RWPE2 (cell line): ENCODE measurements around the gene MXD3.

ENCODE experiments used
- ATAC-seq: fragments of 200-7000 bp; cut with Tn5 transposase; 3 replicates; pipeline ENCODE4 v1.9.1; 2021; ENCODE audit warnings: low read depth
- DNase-seq: peaks from one replicate; pipeline ENCODE4 v3.0.0-alpha.2; 2020; ENCODE audit warnings: low spot score
- H3K27ac ChIP-seq: fragments of 450-650 bp; 2 replicates; pipeline ENCODE4 v1.5.1; 2017; ENCODE audit warnings: mild to moderate bottlenecking; ENCODE audit not compliant: poor library complexity, severe bottlenecking
- H3K27me3 ChIP-seq: fragments of 250-450 bp; sonication (Bioruptor Pico); 2 replicates; pipeline ENCODE4 v1.5.1; 2021; ENCODE audit warnings: mild to moderate bottlenecking, moderate library complexity; ENCODE audit not compliant: insufficient read depth, poor library complexity, severe bottlenecking
- H3K36me3 ChIP-seq: fragments of 250-450 bp; sonication (Bioruptor Pico); 2 replicates; pipeline ENCODE4 v1.5.1; 2020; ENCODE audit warnings: low read depth, mild to moderate bottlenecking, moderate library complexity
- H3K4me1 ChIP-seq: fragments of 250-450 bp; sonication (Bioruptor Pico); 2 replicates; pipeline ENCODE4 v1.5.1; 2021; ENCODE audit warnings: mild to moderate bottlenecking, moderate library complexity; ENCODE audit not compliant: insufficient read depth, poor library complexity, severe bottlenecking
- H3K4me3 ChIP-seq: fragments of 250-450 bp; sonication (Bioruptor Pico); 2 replicates; pipeline ENCODE4 v1.5.1; 2021; ENCODE audit warnings: mild to moderate bottlenecking, moderate library complexity; ENCODE audit not compliant: severe bottlenecking
- H3K9me3 ChIP-seq: fragments of 250-450 bp; sonication (Bioruptor Pico); 2 replicates; pipeline ENCODE4 v1.5.1; 2021; ENCODE audit warnings: mild to moderate bottlenecking, moderate library complexity; ENCODE audit not compliant: severe bottlenecking
- TF ChIP-seq, protein P1 (sequence below): fragments of 450-650 bp; IDR thresholded peaks from one replicate; pipeline ENCODE4 v1.5.1; 2017; ENCODE audit warnings: mild to moderate bottlenecking, moderate library complexity; ENCODE audit not compliant: poor library complexity, severe bottlenecking

MXD3 gene

DNA sequence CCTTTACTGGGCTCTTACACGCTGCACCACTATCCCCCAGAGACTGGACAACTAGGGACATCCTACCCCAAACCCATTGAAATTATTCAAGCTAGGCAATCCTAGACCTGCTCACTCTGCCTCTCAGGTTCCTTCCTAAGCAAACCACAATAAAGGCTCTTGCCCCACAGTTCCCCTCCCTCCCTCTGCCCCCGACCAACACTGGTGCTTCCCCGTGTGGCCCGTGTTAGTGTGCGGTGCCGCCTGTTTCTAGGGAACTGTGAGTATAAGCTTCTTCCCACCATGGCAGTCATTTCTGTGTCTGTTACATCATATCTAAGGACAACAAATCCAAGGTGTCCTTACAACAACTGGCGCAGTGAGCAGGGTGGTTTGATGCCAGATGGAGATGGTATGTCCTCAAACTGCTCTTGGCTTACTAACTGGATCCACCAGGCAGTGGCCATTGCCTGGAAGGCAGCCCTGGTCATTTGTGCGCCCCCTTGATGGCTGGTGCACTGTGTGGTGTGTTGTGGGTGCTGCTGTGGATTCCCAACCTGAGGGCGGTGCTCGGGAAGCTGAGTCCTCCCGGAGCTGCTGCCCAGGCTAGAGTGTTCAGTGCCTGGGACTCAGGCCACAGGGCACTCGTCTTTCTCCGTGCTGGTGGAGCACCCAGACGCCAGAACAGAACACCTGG, 8.4 kb upstream of the MXD3 start:
- TF ChIP-seq, protein P1, sequence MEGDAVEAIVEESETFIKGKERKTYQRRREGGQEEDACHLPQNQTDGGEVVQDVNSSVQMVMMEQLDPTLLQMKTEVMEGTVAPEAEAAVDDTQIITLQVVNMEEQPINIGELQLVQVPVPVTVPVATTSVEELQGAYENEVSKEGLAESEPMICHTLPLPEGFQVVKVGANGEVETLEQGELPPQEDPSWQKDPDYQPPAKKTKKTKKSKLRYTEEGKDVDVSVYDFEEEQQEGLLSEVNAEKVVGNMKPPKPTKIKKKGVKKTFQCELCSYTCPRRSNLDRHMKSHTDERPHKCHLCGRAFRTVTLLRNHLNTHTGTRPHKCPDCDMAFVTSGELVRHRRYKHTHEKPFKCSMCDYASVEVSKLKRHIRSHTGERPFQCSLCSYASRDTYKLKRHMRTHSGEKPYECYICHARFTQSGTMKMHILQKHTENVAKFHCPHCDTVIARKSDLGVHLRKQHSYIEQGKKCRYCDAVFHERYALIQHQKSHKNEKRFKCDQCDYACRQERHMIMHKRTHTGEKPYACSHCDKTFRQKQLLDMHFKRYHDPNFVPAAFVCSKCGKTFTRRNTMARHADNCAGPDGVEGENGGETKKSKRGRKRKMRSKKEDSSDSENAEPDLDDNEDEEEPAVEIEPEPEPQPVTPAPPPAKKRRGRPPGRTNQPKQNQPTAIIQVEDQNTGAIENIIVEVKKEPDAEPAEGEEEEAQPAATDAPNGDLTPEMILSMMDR = no peak
- H3K4me1 ChIP-seq = no peaks in the 10 kb centered on the region
- no peaks in the 10 kb centered on the region for H3K9me3 ChIP-seq
- ATAC-seq = no peak; the same call in 2 of the 3 replicates
- DNase-seq = no peak
- no peak overlapping the region for H3K4me3 ChIP-seq
- H3K27me3 ChIP-seq = no peaks in the 10 kb centered on the region
- no peak overlapping the region for H3K27ac ChIP-seq
- H3K36me3 ChIP-seq = 0 out of 2 replicates have a peak, but pooled peaks cover 6% of the 10 kb centered on the region

GRCh38 chr5:177317959-177318377, 6.3 kb upstream of the MXD3 start:
- TF ChIP-seq, protein P1 = peak; percentile 98
- Histone ChIP-seq H3K27ac (no peak overlapping the region), H3K27me3 (no peaks in the 10 kb centered on the region), H3K36me3 (0 out of 2 replicates have a peak, but pooled peaks cover 6% of the 10 kb centered on the region), H3K9me3 (no peaks in the 10 kb centered on the region), H3K4me1 (no peaks in the 10 kb centered on the region), H3K4me3 (no peak overlapping the region)
- ATAC-seq (peak; percentile 68), DNase-seq (no peak)

- Histone ChIP-seq H3K9me3 (no peaks in the 10 kb centered on the region), H3K36me3 (no peaks in the 10 kb centered on the region), H3K27ac (no peak overlapping the region), H3K4me1 (no peaks in the 10 kb centered on the region), H3K27me3 (no peaks in the 10 kb centered on the region), H3K4me3 (no peak overlapping the region)
- ATAC-seq (no peak), DNase-seq (no peak)
- TF ChIP-seq, protein P1 = no peak
Measured at GRCh38 chr5:177316005-177316404, 4.3 kb upstream of the MXD3 start.

DNA sequence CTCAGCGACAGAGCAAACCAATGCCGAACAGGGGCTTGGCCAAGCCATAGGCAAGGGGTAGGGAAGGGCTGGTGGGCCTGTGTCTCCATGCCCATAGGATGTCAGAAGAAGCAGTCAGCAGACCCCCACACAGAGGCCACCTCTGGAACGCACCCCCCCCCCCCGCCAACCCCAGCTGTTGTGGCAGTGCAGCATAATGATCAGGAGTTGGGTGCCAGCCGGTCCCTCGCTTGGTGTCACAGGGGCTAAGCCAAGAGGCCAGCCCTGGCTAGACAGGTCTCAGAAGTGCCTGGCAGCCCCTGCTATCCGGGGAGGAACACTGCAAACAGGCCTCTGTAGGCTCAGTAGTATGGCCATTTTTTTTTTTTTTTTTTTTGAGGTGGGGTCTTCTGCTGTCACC, 3.7 kb upstream of the MXD3 start:
- DNase-seq (no peak), ATAC-seq (no peak)
- H3K4me3 ChIP-seq = no peak overlapping the region
- no peaks in the 10 kb centered on the region for H3K36me3 ChIP-seq
- H3K27ac ChIP-seq = no peak overlapping the region
- no peaks in the 10 kb centered on the region for H3K9me3 ChIP-seq
- H3K4me1 ChIP-seq = no peaks in the 10 kb centered on the region
- TF ChIP-seq, protein P1 = no peak
- no peaks in the 10 kb centered on the region for H3K27me3 ChIP-seq
